HEK293T (cell line): ENCODE measurements around the gene IRF3.

Experiments
- ARNT ChIP-seq: fragments of 450-650 bp; IDR thresholded peaks from 2 replicates; pipeline ENCODE4 v1.6.1; 2017; ENCODE audit warnings: mild to moderate bottlenecking
- BHLHE40 ChIP-seq: fragments of 450-650 bp; IDR thresholded peaks from 2 replicates; pipeline ENCODE4 v1.6.1; 2016; ENCODE audit warnings: mild to moderate bottlenecking, moderate library complexity, borderline replicate concordance
- CTBP1 ChIP-seq: fragments of 450-650 bp; IDR thresholded peaks from 2 replicates; pipeline ENCODE4 v1.6.1; 2016; ENCODE audit warnings: borderline replicate concordance
- ELF4 ChIP-seq: fragments of 450-650 bp; IDR thresholded peaks from 2 replicates; pipeline ENCODE4 v1.6.1; 2017; ENCODE audit warnings: antibody characterized with exemption
- FOXA1 ChIP-seq: fragments of 450-650 bp; IDR thresholded peaks from 2 replicates; pipeline ENCODE4 v1.6.1; 2016; ENCODE audit warnings: mild to moderate bottlenecking
- FOXK2 ChIP-seq: fragments of 450-650 bp; IDR thresholded peaks from 2 replicates; pipeline ENCODE4 v1.6.1; 2016; ENCODE audit warnings: mild to moderate bottlenecking
- FOXM1 ChIP-seq: fragments of 450-650 bp; IDR thresholded peaks from 2 replicates; pipeline ENCODE4 v1.6.1; 2017; ENCODE audit warnings: mild to moderate bottlenecking, borderline replicate concordance
- L3MBTL2 ChIP-seq: fragments of 450-650 bp; conservative IDR thresholded peaks from 2 replicates; pipeline ENCODE4 v1.6.1; 2016; ENCODE audit warnings: mild to moderate bottlenecking
- NFRKB ChIP-seq: fragments of 450-650 bp; IDR thresholded peaks from 2 replicates; pipeline ENCODE4 v1.6.1; 2016; ENCODE audit warnings: mild to moderate bottlenecking, moderate library complexity
- SP1 ChIP-seq: fragments of 450-650 bp; IDR thresholded peaks from 2 replicates; pipeline ENCODE4 v1.6.1; 2017
- SUZ12 ChIP-seq: fragments of 450-650 bp; IDR thresholded peaks from 2 replicates; pipeline ENCODE4 v1.6.1; 2016; ENCODE audit warnings: mild to moderate bottlenecking
- TARDBP ChIP-seq: fragments of 450-650 bp; IDR thresholded peaks from 2 replicates; pipeline ENCODE4 v1.6.1; 2016
- ZNF384 ChIP-seq: fragments of 450-650 bp; IDR thresholded peaks from 2 replicates; pipeline ENCODE4 v1.6.1; 2016
- TF ChIP-seq, protein P1 (sequence below): fragments of 450-650 bp; IDR thresholded peaks from 2 replicates; pipeline ENCODE4 v1.6.1; 2016

DNA sequence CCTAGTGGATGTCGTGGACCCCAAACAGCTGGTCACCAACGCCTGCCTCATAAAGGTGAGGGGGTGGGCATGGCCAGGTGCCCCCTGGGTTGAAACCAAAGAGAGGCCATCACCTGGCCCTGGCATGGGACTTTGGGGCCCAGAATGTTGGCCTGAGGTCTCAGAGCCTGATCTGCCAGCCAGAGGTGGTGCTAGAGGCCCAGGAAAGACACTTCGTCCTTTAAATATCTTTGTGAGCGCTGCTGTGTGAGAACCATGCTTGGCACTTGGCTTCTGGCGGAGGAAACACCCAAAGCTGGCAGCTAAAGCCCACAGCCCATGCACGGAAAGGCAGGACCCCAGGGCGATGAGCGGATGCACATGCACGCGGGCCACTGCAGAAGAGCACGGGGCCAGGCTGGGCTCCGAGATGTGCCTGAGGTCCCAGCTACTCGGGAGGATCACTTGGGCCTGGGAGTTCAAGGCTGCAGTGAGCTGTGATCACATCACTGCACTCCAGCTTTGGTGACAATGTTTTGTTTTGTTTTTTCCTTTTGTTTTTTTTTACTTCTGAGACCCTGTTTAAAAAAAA lies 19.4 kb upstream of the IRF3 start:
- no peak for TF ChIP-seq SUZ12
- no peak for TF ChIP-seq FOXK2
- no peak for TF ChIP-seq ARNT
- TF ChIP-seq FOXA1, result no peak
- TF ChIP-seq TARDBP, result no peak
- TF ChIP-seq L3MBTL2, result no peak
- TF ChIP-seq FOXM1, result no peak
- TF ChIP-seq CTBP1, result no peak
- no peak for TF ChIP-seq ELF4
- no peak for TF ChIP-seq BHLHE40
- TF ChIP-seq, protein P1, sequence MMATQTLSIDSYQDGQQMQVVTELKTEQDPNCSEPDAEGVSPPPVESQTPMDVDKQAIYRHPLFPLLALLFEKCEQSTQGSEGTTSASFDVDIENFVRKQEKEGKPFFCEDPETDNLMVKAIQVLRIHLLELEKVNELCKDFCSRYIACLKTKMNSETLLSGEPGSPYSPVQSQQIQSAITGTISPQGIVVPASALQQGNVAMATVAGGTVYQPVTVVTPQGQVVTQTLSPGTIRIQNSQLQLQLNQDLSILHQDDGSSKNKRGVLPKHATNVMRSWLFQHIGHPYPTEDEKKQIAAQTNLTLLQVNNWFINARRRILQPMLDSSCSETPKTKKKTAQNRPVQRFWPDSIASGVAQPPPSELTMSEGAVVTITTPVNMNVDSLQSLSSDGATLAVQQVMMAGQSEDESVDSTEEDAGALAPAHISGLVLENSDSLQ, result no peak
- TF ChIP-seq SP1, result no peak
- TF ChIP-seq NFRKB, result no peak
- TF ChIP-seq ZNF384, result no peak
